ENCODE results near the gene PTPN5.

The PTPN5 gene

GRCh38 chr11:18773681-18774080, 17.9 kb downstream of the PTPN5 start:
- no peak for DNase-seq (ENCODE audit: low read depth in 3 of 3, low spot score in 1 of 3)

- no peak for DNase-seq (ENCODE audit: low read depth in 3 of 3, low spot score in 1 of 3)
These were observed 18.5 kb downstream of the PTPN5 start for GRCh38 chr11:18773104-18773503.

- no peak for DNase-seq (ENCODE audit: low read depth in 3 of 3, low spot score in 1 of 3)
These were observed 19.4 kb downstream of the PTPN5 start for GRCh38 chr11:18772211-18772610.

- no peak for DNase-seq (ENCODE audit: low read depth in 3 of 3, low spot score in 1 of 3)
These were observed 20.1 kb downstream of the PTPN5 start for GRCh38 chr11:18771266-18772035.

- DNase-seq (ENCODE audit: low read depth in 3 of 3, low spot score in 1 of 3) = no peak
These were observed 21.0 kb downstream of the PTPN5 start for GRCh38 chr11:18770479-18771125.

GRCh38 chr11:18769802-18770456, 21.7 kb downstream of the PTPN5 start:
- no peak for DNase-seq (ENCODE audit: low read depth in 3 of 3, low spot score in 1 of 3)

GRCh38 chr11:18768978-18769377, 22.6 kb downstream of the PTPN5 start:
- no peak for DNase-seq (ENCODE audit: low read depth in 3 of 3, low spot score in 1 of 3)

GRCh38 chr11:18768472-18768901, 23.1 kb downstream of the PTPN5 start:
- DNase-seq (ENCODE audit: low read depth in 3 of 3, low spot score in 1 of 3) = no peak

GRCh38 chr11:18766015-18766414, 25.6 kb downstream of the PTPN5 start:
- no peak for DNase-seq (ENCODE audit: low read depth in 3 of 3, low spot score in 1 of 3)

- no peak for DNase-seq (ENCODE audit: low read depth in 3 of 3, low spot score in 1 of 3)
These were observed 26.0 kb downstream of the PTPN5 start for GRCh38 chr11:18765554-18765953.

- no peak for DNase-seq (ENCODE audit: low read depth in 3 of 3, low spot score in 1 of 3)
These were observed 29.9 kb downstream of the PTPN5 start for GRCh38 chr11:18761741-18762140.

GRCh38 chr11:18761144-18761543, 30.5 kb downstream of the PTPN5 start:
- DNase-seq (ENCODE audit: low read depth in 3 of 3, low spot score in 1 of 3) = no peak

- no peak for DNase-seq (ENCODE audit: low read depth in 3 of 3, low spot score in 1 of 3)
These were observed 33.8 kb downstream of the PTPN5 start for GRCh38 chr11:18757811-18758210.

GRCh38 chr11:18756889-18757288, 34.7 kb downstream of the PTPN5 start:
- no peak for DNase-seq (ENCODE audit: low read depth in 3 of 3, low spot score in 1 of 3)

- DNase-seq (ENCODE audit: low read depth in 3 of 3, low spot score in 1 of 3) = no peak
These were observed 37.3 kb downstream of the PTPN5 start for GRCh38 chr11:18754308-18754707.

GRCh38 chr11:18752502-18752901, 39.1 kb downstream of the PTPN5 start:
- no peak for DNase-seq (ENCODE audit: low read depth in 3 of 3, low spot score in 1 of 3)

GRCh38 chr11:18750944-18751343, 40.7 kb downstream of the PTPN5 start:
- DNase-seq (ENCODE audit: low read depth in 3 of 3, low spot score in 1 of 3) = no peak

GRCh38 chr11:18749681-18750319, 41.8 kb downstream of the PTPN5 start:
- no peak for DNase-seq (ENCODE audit: low read depth in 3 of 3, low spot score in 1 of 3)

GRCh38 chr11:18748766-18749365, 42.7 kb downstream of the PTPN5 start:
- DNase-seq (ENCODE audit: low read depth in 3 of 3, low spot score in 1 of 3) = no peak

- no peak for DNase-seq (ENCODE audit: low read depth in 3 of 3, low spot score in 1 of 3)
These were observed 46.3 kb downstream of the PTPN5 start for GRCh38 chr11:18745251-18745650.

GRCh38 chr11:18743900-18744514, 47.6 kb downstream of the PTPN5 start:
- DNase-seq (ENCODE audit: low read depth in 3 of 3, low spot score in 1 of 3) = no peak
